Smooth muscle cell (in vitro differentiated cells): ENCODE measurements around the gene NSG2. TPM values are rescaled to one million over a fixed set of nuclear protein-coding genes. Genes with fewer than 3 reads are reported as not detected.

Experiments used
- DNase-seq: peaks from one replicate; lab custom pipeline; 2025; ENCODE audit not compliant: unreplicated experiment; lab: John Stamatoyannopoulos, UW
- H2AFZ ChIP-seq: fragments of 200-600 bp; sonication (generic); 2 replicates; pipeline ENCODE4 v1.6.0; 2016; ENCODE audit warnings: antibody characterized with exemption, low read depth, mild to moderate bottlenecking
- H3F3A ChIP-seq: fragments of 200-600 bp; sonication (generic); 2 replicates; pipeline ENCODE4 v1.6.0; 2017; ENCODE audit warnings: antibody characterized with exemption, low read depth
- H3K27ac ChIP-seq: fragments of 200-600 bp; sonication (generic); 2 replicates; pipeline ENCODE4 v1.5.1; 2016; ENCODE audit warnings: low read depth, mild to moderate bottlenecking
- H3K27me3 ChIP-seq: fragments of 200-600 bp; sonication (generic); 2 replicates; pipeline ENCODE4 v1.6.1; 2016; ENCODE audit warnings: low read depth, mild to moderate bottlenecking
- H3K36me3 ChIP-seq: fragments of 200-600 bp; sonication (generic); 2 replicates; pipeline ENCODE4 v1.5.1; 2016; ENCODE audit warnings: low read depth
- H3K4me1 ChIP-seq: fragments of 200-600 bp; sonication (generic); 2 replicates; pipeline ENCODE4 v1.5.1; 2016; ENCODE audit warnings: low read depth
- H3K4me2 ChIP-seq: fragments of 200-600 bp; sonication (generic); 2 replicates; pipeline ENCODE4 v1.6.0; 2016; ENCODE audit warnings: mild to moderate bottlenecking
- H3K4me3 ChIP-seq: fragments of 200-600 bp; sonication (generic); 2 replicates; pipeline ENCODE4 v1.5.1; 2016; ENCODE audit warnings: mild to moderate bottlenecking
- H3K79me2 ChIP-seq: fragments of 200-600 bp; sonication (generic); 2 replicates; pipeline ENCODE4 v1.6.0; 2016; ENCODE audit warnings: low read depth, mild to moderate bottlenecking
- H3K9ac ChIP-seq: fragments of 200-600 bp; sonication (generic); 2 replicates; pipeline ENCODE4 v1.6.0; 2016; ENCODE audit warnings: low read depth
- H3K9me3 ChIP-seq: fragments of 200-600 bp; sonication (generic); replicated peaks from 2 replicates; pipeline ENCODE4 v1.5.1; 2016; ENCODE audit warnings: low read depth
- H4K20me1 ChIP-seq: fragments of 200-600 bp; sonication (generic); 2 replicates; pipeline ENCODE4 v1.6.0; 2016; ENCODE audit warnings: low read depth
- WGBS: methylation state at CpG from one replicate; pipeline ENCODE4 v1.1.7; 2016; ENCODE audit warnings: low lambda C conversion rate; 5-methylcytosine and 5-hydroxymethylcytosine counted together
- polyA plus RNA-seq: library from polyadenylated mRNA; unstranded; fragments of >200 nt; fragmentation: Nextera tagmentation; extraction: Ambion mirVana; gene quantifications from 2 replicates; pipeline ENCODE4 v1.2.1, GENCODE V29; 2016
- total RNA-seq: library from RNA; depleted of rRNA; stranded (reverse); fragments of >200 nt; gene quantifications from 2 replicates; pipeline ENCODE4 v1.2.3, GENCODE V29; 2014
- TF ChIP-seq, protein P1 (sequence below): fragments of 200-600 bp; sonication (generic); IDR thresholded peaks from 2 replicates; pipeline ENCODE4 v1.5.1; 2017; ENCODE audit warnings: borderline replicate concordance, mild to moderate bottlenecking, antibody characterized with exemption; ENCODE audit not compliant: insufficient read depth, poor library complexity, severe bottlenecking

The NSG2 gene
- total and polyA plus RNA-seq, 2 experiments from 2014 or later = 0.18 TPM; not detected in 1

DNA sequence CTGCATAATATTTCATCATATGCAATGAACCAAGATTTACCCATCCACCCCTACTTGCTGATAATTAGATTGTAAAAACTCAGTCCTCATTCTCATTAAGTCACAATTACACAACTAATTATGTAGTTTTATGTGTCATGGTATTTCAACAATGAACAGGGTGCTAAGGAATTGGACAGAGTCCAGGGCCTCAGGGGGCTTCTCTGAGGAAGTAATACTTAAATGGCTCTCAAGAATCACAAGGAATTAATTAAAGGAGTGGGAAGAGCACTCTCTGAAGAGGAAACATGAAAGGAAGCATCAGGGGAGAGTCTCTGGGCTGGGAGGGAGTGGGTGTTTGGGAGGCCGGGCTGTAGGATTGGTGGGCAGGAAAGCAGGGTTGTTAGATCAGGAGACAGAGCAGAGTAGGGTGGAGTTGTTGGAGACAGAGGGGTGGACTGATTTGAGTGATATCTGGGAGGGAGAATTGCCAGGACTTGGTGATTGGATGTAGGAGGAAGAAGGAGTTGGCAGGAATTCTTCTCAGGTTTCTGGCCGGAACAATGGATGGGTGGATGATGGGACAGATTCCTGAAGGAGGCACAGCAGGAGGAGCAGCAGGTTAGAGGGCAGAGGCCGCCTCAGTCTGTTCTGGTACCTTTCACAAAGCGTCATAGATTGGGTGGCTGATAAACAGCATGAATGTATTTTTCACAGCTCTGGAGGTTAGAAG lies 23.0 kb upstream of the NSG2 start:
- Histone ChIP-seq H4K20me1 (no peaks in the 10 kb centered on the region), H3K79me2 (no peaks in the 10 kb centered on the region), H3F3A (no peaks in the 10 kb centered on the region), H2AFZ (no peak overlapping the region), H3K4me2 (no peak overlapping the region), H3K9me3 (no peaks in the 10 kb centered on the region), H3K27ac (no peak overlapping the region), H3K27me3 (no peaks in the 10 kb centered on the region), H3K36me3 (no peaks in the 10 kb centered on the region), H3K4me3 (no peak overlapping the region), H3K9ac (no peak overlapping the region), H3K4me1 (no peaks in the 10 kb centered on the region)
- TF ChIP-seq, protein P1, sequence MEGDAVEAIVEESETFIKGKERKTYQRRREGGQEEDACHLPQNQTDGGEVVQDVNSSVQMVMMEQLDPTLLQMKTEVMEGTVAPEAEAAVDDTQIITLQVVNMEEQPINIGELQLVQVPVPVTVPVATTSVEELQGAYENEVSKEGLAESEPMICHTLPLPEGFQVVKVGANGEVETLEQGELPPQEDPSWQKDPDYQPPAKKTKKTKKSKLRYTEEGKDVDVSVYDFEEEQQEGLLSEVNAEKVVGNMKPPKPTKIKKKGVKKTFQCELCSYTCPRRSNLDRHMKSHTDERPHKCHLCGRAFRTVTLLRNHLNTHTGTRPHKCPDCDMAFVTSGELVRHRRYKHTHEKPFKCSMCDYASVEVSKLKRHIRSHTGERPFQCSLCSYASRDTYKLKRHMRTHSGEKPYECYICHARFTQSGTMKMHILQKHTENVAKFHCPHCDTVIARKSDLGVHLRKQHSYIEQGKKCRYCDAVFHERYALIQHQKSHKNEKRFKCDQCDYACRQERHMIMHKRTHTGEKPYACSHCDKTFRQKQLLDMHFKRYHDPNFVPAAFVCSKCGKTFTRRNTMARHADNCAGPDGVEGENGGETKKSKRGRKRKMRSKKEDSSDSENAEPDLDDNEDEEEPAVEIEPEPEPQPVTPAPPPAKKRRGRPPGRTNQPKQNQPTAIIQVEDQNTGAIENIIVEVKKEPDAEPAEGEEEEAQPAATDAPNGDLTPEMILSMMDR = no peak
- no peak for DNase-seq
- WGBS = 78% methylated on average over 4 of the region's 4 CpGs

DNA sequence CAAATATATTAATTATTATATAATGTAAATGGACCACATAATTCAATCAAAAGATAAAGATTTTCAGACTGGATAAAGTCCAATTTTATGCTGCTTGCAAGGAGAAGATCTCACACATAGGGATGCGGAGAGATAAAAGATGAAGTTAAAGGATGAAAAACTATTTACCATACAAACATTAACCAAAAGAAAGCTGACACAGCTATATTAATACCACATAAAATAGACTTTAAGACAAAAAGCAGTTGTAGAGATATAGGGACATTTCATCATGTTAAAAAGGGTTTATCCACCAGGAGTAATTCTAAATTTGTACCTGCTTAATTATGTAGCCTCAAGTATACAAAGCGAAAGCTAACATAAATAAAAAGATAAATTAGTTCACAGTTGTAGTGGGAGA lies 15.2 kb upstream of the NSG2 start:
- Histone ChIP-seq H3K79me2 (no peaks in the 10 kb centered on the region), H2AFZ (no peak overlapping the region), H3K27me3 (no peaks in the 10 kb centered on the region), H3K9ac (no peak overlapping the region), H3K4me3 (no peak overlapping the region), H3K9me3 (no peaks in the 10 kb centered on the region), H4K20me1 (no peaks in the 10 kb centered on the region), H3K4me2 (no peak overlapping the region), H3K4me1 (no peaks in the 10 kb centered on the region), H3K36me3 (no peaks in the 10 kb centered on the region), H3F3A (no peaks in the 10 kb centered on the region), H3K27ac (no peak overlapping the region)
- DNase-seq = no peak
- 93% methylated on average over 2 of the region's 2 CpGs for WGBS
- TF ChIP-seq, protein P1 = no peak

DNA sequence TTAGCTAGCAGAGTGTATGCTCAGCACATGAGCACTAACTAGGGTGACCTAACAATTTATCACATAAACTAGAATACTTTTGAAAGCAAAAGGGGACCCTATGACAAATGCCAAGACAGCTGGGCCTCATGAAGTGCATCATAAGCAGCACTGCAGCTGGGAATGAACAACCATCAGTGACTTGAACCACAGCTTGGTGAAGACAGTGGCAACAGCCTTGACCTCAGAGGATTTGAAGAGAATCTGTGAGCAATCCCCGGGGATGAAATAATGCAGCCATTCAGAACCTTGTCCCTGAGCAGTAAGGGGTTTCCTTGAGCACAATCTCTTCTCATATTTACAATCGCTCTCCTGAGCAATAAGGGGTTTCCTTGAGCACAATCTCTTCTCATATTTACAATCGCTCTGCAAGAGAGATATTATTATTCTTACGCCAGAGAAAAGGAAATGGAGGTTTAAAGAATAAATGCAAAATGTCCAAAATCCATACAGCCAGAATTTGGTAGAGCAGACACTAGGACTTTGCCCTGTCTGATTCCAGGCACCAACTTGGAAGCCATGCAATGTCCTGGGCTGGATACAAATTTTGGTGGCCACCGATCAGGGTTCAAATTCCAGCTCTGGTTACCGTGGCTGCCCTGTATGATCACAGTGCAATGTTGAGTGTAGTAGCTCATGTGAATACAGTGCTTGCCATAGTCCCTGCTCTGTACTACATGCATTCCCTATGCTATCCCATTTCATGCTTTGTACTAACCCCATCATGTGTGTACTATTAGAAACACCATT lies 846 bp upstream of the NSG2 start:
- Histone ChIP-seq H3K4me2 (no peak overlapping the region), H3K9me3 (no peaks in the 10 kb centered on the region), H3K36me3 (no peaks in the 10 kb centered on the region), H3K27ac (no peak overlapping the region), H3K4me1 (no peaks in the 10 kb centered on the region), H2AFZ (no peak overlapping the region), H3F3A (no peaks in the 10 kb centered on the region), H3K4me3 (no peak overlapping the region), H3K27me3 (peaks cover 10% of the 10 kb centered on the region), H3K9ac (no peak overlapping the region), H4K20me1 (no peaks in the 10 kb centered on the region), H3K79me2 (no peaks in the 10 kb centered on the region)
- WGBS = 86% methylated on average over 6 of the region's 6 CpGs
- TF ChIP-seq, protein P1 = no peak
- DNase-seq = no peak
